ENCODE measurements around the gene ANKRD28. TPM values are rescaled to one million over a fixed set of nuclear protein-coding genes. Genes with fewer than 3 reads are reported as not detected.

The ANKRD28 gene
- total and polyA plus RNA-seq, 2 experiments from 2014 or later: 15.2 to 61.3 TPM

- Histone ChIP-seq H3K27me3 (ENCODE audit: insufficient read depth) (no peaks in the 10 kb centered on the region), H2AFZ (no peak overlapping the region), H3K9me2 (ENCODE audit: insufficient read depth) (no peaks in the 10 kb centered on the region), H4K20me1 (replicated peaks; ENCODE audit: insufficient read depth) (no peaks in the 10 kb centered on the region), H3K4me3 (peak overlapping the region; percentile 1; the same call in 1 of the 2 replicates), H3K27ac (ENCODE audit: low read depth) (peak overlapping the region; percentile 73), H3K4me1 (ENCODE audit: insufficient read depth) (peaks cover 37% of the 10 kb centered on the region), H3K79me2 (replicated peaks; ENCODE audit: insufficient read depth) (peaks cover 59% of the 10 kb centered on the region), H3K4me2 (peak overlapping the region; percentile 39), H3F3A (replicated peaks; ENCODE audit: low read depth) (no peaks in the 10 kb centered on the region), H3K36me3 (ENCODE audit: insufficient read depth) (no peaks in the 10 kb centered on the region)
- DNase-seq (ENCODE audit: low spot score): peak; percentile 57
- ATAC-seq: peak; percentile 82
- Mint-ChIP-seq H3K4me3 (peak overlapping the region; percentile 57), H3K9me3 (no peaks in the 10 kb centered on the region), H3K36me3 (ENCODE audit: low read depth) (peaks cover 4% of the 10 kb centered on the region; the same call in 2 of the 3 replicates), H3K4me1 (peaks cover 37% of the 10 kb centered on the region), H3K27ac (peak overlapping the region; percentile 98), H3K27me3 (ENCODE audit: insufficient read depth, low read depth, poor library complexity) (peaks cover 2% of the 10 kb centered on the region)
- TF ChIP-seq JUNB (IDR thresholded peaks at IDR 0.05; ENCODE audit: unreplicated experiment) (no peak), POLR2AphosphoS5 (IDR thresholded peaks at IDR 0.05; ENCODE audit: low read depth) (no peak), EZH2 (IDR thresholded peaks at IDR 0.05; ENCODE audit: low read depth, unreplicated experiment) (no peak), ZNF331 (CRISPR knock-in tag; IDR thresholded peaks at IDR 0.05; ENCODE audit: low read depth) (no peak), ETS1 (IDR thresholded peaks at IDR 0.05) (no peak), ZNF114 (CRISPR knock-in tag; IDR thresholded peaks at IDR 0.05) (no peak), ZNF462 (CRISPR knock-in tag; IDR thresholded peaks at IDR 0.05) (no peak), REST (IDR thresholded peaks at IDR 0.05; ENCODE audit: unreplicated experiment) (no peak), CTCF (conservative IDR thresholded peaks at IDR 0.05; ENCODE audit: low read depth in 2 of 2) (no peak), EZH2phosphoT487 (IDR thresholded peaks at IDR 0.05; ENCODE audit: unreplicated experiment) (no peak), STAT1 (IDR thresholded peaks at IDR 0.05; ENCODE audit: unreplicated experiment) (no peak), CREB1 (CRISPR knock-in tag; IDR thresholded peaks at IDR 0.05; ENCODE audit: low read depth) (no peak), NANOG (IDR thresholded peaks at IDR 0.05; ENCODE audit: borderline replicate concordance) (no peak)
These were observed 773 bp downstream of the ANKRD28 start for GRCh38 chr3:15796771-15797641.
